ENCODE data around the gene IL19.
"Not testable (repeated sequence)": the region's sequence is repeated elsewhere in the genome, so short reads cannot be mapped to it uniquely, and the experiment has no call there.

IL19 gene

DNA sequence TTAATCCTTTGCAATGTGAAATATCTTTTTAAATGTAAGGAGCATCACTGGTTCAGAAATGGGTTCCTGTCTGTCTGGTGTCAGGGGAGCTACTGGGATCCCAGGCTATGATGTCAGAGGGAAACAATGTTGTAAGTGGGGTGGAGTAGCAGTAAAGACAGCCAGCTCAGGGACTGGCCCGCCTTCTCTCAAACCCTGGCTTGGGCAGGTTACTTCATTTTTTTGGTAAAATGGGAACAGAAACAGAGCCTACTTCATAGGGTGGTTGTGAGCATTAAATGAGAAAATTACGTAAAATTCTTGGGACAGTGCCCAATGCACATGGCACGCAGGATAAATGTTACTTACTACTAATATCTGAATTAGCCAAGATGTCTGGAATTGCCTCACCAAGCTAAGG is 64.1 kb downstream of the IL19 start:
- DNase-seq: no peak

DNA sequence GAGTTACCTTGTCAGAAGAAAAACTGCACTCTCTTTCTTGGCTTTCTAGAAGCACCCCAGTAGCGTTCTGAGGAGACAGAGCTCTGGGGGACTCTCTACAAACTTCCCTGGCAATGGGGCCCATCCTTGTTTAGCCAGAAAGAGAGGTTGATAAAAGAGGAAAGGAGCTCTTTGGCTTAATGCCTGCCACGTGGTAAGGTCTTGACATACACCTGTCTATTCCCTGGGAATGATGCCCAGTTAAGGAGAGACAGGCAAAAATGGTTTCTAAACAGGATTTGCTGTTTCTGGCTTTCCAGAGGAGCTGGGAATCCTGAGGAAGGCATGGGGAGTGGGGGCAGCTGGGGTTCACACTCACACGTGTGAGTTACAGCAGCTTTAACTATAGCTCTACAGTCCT is 64.6 kb downstream of the IL19 start:
- no peak for DNase-seq

DNA sequence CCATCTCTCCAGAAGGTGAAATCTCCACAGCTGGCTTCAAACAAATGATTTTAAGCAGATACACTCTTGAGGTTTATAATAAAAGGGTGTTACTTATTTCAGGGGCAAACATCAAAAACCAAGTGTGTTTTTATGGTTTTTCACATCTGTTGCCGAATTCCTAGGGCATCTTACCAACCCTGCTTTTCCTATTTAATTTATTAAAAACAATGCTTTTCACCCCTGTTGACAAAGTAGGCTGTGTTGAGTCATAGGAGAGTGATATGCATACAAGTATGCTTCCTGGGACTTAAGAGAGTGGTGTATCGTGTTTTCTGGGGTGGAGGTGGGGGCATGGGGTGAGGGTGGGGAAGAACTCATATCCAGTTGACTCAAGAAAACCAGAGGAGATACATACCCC is 65.5 kb downstream of the IL19 start:
- no peak for DNase-seq

GRCh38 chr1:206839006-206839560 is 68.5 kb downstream of the IL19 start:
- DNase-seq: no peak

GRCh38 chr1:206839857-206840256 is 69.3 kb downstream of the IL19 start:
- DNase-seq: no peak

DNA sequence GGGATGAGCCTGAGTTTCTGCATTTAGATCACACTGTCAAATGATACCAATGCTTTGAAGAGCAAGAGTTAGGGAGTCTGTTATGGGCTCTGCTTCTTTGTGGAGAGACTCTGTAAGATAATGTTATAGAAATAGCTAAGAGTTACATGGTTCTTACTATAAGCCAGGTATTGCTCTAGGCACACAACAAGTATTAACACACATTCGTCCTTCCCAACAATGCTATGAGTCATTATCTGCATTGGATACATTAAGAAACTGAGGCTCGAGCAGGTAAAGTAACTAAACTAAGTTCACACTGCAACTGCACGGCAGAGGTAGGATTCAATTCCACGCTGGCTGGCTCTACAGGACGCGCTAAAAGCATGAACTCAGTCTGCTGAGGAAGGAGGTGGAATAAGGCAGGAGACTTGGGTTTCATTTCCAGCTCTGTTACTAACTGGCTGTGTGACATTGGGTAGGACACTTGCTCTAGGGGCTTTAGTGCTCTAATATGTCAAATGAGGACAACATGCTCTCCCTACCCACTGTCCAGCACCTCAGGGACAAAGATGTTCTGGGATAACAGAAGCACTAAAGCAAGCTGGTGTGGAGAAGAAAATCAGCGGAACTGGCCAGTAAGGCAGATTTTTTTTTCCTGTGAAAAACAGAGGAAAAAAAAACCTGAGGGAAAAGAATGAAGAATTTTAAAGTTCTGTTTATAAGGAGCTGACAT is 71.2 kb downstream of the IL19 start:
- no peak for DNase-seq

DNA sequence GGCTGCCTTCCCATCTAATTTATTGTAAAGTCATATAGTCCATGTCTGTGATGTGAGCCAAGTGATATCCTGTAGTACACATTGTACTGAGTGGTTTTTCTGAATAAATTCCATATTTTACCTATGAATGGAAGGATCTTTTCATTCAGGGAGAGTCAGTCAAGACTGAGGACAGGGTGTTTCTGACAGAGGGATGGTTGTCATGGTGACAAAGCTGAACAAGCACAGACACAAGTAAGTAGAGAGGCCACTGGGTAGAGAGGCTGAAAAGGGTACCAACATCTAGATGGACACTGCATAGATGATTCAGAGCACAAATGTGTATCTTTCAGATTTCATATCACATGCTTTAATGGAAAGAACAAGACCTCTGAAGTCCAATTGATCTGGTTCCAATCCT is 72.3 kb downstream of the IL19 start:
- DNase-seq: no peak

GRCh38 chr1:206843626-206844025 is 73.1 kb downstream of the IL19 start:
- DNase-seq: no peak

DNA sequence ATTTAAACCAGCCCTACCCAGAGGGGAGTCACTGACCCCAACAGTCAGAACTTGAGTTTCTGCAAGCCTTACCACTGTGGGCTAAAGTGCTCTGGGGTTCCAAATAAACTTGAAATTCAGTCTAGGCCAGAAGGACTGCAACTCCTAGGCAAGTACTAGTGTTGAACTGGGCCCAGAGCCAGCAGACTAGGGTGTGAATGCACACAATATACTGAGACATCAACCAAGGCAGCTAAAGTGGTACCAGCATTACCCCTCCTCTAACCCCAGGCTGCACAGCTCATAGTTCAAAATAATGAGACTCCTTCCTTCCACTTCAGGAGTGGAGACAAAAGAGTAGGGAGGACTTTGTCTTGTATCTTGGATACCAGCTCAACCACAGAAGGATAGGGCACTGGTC is 75.9 kb downstream of the IL19 start:
- no peak for DNase-seq

- no peak for DNase-seq
These were observed 76.8 kb downstream of the IL19 start for GRCh38 chr1:206847337-206847834.

- DNase-seq: no peak
These were observed 77.4 kb downstream of the IL19 start for GRCh38 chr1:206847946-206848345.

GRCh38 chr1:206850401-206850800 is 79.8 kb downstream of the IL19 start:
- no peak for DNase-seq

GRCh38 chr1:206851341-206852010 is 80.9 kb downstream of the IL19 start:
- no peak for DNase-seq

GRCh38 chr1:206852662-206853061 is 82.1 kb downstream of the IL19 start:
- DNase-seq: not testable (repeated sequence)

DNA sequence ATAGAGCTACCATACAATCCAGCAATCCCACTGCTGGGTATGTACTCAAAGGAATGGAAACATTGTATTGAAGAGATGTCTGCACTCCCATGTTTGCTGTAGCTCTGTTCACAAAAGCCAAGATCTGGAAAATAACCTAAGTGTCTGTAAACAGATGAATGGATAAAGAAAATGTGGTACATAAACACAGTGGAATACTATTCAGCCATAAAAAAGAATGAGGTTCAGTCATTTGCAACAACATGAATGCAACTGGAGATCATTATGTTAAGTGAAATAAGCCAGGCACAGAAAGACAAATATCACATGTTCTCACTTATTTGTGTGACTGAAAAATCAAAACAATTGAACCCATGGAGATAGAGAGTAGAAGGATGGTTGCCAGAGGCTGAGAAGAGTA is 83.1 kb downstream of the IL19 start:
- DNase-seq: not testable (repeated sequence)

GRCh38 chr1:206854401-206855129 is 84.0 kb downstream of the IL19 start:
- DNase-seq: no peak

GRCh38 chr1:206855859-206856258 is 85.3 kb downstream of the IL19 start:
- DNase-seq: no peak

DNA sequence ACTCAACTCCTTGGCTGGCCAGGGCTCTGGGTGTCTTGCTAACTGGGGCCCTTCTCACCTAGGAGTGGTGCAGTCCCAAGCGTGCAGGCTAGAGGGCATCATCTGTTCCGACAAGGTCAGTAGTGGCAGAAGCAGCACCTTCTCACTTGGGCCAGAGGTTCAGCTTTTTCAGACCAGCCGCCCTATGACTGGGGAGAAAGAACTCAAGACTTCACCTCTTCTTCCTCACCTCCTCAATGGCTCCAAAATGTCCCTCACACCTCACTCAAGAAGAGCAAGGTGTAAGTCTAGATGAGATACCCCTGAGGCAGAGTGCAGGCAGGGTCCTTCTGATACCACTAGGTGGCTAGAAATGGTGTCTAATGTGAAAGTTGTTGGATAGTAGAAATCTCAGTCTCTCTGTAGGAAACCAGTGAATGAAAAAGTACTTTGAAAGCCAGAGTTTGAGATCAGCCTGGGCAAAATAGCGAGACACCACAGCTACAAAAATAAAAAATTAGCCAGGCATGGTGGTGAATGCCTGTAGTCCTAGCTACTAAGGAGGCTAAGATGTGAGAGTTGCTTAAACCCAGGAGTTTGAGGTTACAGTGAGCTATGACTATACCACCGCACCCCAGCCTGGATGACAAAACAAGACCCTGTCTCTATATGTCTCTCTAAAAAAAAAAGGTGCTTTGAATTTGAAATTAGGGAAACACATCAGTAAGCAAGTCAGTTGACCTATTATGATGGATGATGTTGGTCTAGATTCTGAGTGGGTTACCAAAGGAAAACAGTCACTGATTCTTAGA is 86.3 kb downstream of the IL19 start:
- peak; percentile 22 for DNase-seq

DNA sequence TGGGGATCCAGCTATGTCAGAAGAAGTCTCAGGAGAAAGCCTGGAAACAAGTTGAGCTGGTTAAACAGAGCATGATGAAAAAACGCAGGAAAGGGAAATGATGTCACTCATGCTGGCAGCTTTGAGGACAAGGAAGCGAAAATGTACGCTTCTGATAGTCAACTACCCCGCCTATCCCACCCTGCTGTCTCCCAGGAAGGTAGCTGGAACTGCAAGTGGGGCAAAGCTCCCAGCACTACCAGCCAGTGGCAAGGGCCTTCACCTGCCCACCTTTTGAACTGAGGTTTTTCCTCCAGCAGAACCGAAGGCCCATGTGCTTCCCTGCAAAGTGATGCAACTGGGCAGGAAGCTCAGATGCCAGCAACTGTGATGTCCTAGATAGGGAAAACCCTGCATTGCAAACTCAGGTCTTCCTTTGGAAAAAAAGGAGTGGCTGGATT is 88.5 kb downstream of the IL19 start:
- no peak for DNase-seq

DNA sequence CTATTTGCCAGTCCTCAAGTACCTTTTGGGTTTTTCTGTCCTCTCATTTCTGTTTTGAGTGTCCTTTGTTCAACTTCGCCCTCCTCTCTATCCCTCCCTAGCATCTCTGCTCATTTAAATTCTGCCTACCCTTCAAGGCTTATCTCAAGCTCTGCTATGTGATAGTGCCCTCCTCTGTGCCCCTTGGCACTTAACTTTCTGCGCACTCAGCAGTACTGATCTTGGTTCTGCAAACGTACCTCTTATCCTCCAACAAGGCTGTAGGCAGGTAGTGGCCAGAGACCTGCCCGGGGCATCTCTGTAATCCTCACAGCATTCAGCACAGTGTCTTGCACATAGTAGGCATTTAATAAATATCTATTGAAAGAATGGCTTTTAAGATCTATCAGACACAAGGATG is 89.6 kb downstream of the IL19 start:
- DNase-seq: no peak

DNA sequence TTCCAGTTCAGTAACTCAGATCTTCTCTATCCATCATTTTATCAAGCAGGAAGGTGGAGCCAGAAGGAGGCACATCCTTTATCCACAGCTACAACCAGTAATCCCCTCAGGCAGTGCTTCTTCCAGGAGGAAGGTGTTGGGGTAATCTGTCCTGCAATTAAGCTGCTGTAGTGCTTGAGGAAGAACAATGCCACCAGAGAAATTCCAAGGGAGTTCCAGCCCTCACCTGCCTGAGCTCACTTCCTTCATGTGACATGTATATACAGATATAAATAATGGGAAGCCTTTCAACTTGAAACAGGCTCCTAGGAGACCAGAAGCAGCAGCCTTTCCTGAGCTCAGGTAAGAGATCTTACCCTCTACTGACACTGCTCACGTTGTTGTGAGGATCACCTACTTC is 92.7 kb downstream of the IL19 start:
- peak; percentile 25 for DNase-seq

- DNase-seq: peak; percentile 80
These were observed 94.5 kb downstream of the IL19 start, which contains the start of gene IL20 for GRCh38 chr1:206864939-206865671. Gene IL20 (plus strand): TSS chr1:206865623. CDS start chr1:206865853, 230 bp downstream.

Measured in NCI-H82 (cell line).